CD4-positive, alpha-beta T cell treated with Interleukin-10 for 1 hour (primary cell): ENCODE data around the gene LAMA5.

Source experiments
- DNase-seq: peaks from one replicate; pipeline ENCODE4 v3.0.0-alpha.2; 2020

The LAMA5 gene

DNA sequence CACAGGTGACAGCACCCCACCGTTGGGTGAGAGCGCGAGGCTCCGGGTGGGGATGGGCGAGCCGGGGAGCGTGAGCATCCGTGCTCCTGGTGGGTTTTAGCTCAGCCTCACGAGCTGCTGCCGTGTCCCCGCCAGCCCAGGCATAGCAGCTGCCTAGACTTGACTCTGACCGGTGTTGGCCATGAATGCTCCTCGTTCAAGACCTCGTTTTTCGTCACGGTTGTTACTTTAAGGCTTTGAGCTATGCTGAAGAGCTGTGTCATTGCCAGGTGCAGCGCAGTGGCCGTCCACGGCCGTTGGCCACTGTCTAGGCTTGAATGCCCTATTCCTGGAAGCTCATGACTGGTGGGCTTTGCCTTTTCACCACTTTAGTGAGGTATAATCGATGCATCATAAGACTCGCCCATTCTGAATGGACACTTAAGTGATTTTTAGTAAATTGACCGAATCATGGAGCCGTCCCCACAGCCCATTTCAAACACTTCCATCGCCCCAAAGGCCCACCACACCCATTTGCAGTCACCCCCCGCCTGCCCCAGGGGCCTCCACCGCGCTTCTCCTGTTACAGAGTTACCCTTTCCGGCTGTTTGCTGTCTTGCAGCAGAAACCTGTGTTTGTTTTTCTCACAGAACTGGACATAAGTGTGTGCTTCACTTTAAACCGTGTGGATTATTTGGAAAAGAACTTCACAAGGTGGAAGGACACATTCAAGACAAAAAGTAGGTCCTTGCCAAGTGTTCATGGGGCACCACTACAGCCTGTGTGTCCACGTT is 85.8 kb downstream of the LAMA5 start:
- no peak for DNase-seq

DNA sequence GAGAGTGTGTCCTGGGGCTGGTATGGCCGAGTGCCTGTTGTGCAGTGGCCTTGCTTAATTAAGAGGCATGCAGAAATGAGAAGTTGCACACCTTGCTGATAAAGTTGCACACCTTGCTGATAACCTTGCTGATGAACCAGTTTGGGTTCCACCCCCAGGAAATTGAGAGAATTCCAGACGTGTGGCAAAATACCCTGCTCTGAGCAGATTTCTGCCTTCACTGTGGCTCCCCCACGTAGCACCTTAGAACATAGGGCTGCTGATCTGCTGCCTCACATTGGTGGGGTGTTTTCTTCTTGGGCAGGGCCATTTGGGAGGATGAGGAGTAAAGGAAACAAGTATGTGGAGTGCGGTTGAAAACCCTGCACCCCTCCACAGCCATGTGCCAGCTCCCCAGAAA is 86.8 kb downstream of the LAMA5 start:
- no peak for DNase-seq

DNA sequence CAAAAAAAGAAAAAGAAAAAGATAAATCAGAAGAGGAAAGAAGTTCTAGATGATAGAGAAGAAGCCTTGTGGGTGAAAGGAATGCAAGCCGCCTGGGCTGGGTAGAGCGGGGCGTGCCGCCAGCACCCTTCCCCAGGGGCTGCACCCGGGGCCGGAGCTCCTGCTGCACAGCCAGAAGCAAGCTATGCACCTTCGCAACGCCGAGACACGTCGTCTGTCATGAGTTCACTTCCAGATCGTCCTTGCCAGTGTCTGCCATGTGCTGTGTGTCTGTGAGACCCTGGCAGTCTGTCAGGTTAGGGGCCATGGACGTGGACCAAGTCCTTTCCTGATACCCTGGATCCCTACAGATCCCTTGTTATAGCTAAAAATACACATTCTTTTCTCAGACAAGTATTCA is 89.9 kb downstream of the LAMA5 start:
- DNase-seq, result no peak

DNA sequence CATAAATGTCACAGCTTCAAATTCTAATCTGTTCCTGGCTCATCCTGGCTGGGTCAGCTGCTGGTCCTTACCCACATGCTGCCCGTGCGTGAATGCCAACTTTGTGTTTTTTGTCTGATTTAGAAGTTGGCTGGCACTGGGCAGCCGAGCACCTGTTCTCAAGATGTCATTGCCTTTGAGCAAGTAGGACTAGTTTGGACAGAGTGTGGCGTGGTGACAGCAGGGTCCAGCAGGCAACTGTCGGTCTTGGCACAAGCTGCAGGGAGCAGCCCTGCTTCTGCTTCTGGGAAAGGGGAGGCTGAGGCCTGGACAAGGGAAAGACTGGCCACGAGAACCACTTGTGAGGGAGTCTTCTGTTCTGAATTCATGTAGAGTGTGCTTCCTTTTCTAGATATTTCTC is 90.7 kb downstream of the LAMA5 start:
- DNase-seq, result no peak

DNA sequence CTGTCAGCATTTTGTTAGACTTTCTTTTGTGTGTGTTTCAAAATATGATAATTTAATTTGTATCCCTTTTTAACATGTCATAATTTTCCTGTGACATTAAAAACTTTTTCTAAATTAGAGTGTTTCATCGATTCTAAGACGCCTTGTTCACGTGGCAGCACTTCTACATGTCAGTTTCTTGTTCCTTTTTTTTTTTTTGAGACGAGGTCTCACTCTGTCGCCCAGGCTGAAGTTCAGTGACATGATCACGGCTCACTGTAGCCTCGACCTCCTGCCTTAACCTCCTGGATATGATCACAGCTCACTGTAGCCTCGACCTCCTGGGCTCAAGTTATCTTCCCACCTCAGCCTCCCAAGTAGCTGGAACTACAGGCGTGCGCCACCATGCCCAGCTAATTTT is 91.9 kb downstream of the LAMA5 start:
- DNase-seq, result no peak

DNA sequence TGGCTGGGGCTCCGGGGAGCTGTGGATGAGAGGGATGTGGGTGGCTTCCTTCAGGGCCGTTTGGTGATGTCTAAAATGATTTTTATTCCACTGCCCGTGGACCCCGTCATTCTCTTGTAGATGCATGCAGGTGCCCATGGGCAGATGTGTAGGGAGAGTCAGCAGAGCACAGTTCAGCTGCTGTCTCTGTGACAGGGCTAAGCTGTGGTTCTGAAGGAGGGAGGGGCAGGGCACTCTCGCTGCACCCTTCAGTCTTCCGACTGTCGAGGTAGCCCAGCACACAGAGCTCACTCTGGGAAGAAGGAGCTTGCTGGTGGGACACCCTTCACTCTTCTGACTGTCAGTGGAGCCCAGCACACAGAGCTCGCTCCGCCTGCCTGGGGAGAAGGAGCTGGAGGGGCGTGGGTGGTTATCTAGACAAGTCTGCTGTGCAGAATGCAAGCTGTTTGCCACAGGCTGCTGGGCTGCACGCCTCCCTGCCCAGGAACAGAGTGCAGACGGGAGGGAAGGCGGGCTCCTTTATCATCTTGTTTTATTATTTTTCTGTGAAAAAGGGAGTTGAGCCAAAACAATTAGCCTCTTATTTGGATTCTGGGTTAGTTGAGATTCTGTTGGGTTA is 92.7 kb downstream of the LAMA5 start:
- DNase-seq, result no peak

DNA sequence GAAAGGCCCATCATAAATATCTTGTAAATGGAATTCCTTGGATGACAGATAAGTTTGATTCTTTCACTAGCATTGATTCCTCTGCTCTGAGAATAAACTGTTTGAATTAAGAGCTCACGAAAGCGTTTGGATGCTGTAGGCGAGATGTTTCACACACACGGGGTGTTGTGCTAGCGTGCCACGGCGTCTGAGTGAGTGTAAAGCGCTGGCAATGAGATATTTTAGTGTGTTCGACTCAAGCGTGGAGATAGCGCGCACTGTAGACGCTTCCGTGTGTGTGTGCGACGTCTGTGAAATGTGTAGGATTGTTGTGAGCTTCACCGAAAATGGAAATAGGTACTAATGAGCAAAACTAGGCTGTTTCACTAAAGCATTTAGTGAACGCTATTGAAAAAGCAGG is 93.7 kb downstream of the LAMA5 start:
- no peak for DNase-seq

DNA sequence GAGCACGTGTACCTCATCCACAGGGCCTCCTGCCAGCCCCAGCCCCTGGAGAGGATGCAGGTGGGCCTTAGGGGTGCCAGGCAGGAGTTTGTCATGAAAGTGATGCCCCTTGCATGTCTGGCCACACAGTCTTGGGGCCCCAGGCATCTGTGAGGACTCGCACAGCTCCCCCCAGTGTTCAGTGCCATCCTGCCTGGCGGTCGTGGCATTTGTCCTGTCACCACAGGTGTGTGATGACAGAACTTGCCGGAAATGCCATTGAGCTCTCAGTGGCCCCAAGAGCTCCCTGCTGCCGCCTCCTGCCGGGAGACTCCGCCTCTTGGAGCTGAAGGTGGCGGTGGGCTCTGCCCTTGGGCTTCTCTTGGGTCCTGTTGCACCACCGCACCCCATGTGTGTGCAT is 94.9 kb downstream of the LAMA5 start:
- DNase-seq, result no peak

DNA sequence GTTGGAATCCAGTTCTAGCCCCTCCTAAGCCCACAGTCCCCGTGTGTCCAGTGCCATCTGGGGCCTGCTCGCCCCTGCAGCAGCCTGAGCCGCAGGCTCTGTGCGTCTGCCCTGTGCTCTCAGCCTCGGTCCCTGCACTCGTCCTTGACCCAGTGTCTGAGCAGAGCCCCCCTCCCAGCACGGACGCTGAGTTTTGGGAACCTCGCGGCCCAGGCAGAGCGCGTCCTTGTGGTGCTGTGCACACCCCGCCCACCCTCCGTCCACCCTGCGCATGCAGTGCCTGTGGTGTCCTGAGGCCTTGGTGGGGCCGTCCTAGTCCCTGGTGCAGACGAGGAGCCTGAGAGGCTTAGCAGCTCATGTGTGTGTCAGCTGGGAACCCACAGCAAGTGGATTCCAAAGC is 97.2 kb downstream of the LAMA5 start:
- no peak for DNase-seq

DNA sequence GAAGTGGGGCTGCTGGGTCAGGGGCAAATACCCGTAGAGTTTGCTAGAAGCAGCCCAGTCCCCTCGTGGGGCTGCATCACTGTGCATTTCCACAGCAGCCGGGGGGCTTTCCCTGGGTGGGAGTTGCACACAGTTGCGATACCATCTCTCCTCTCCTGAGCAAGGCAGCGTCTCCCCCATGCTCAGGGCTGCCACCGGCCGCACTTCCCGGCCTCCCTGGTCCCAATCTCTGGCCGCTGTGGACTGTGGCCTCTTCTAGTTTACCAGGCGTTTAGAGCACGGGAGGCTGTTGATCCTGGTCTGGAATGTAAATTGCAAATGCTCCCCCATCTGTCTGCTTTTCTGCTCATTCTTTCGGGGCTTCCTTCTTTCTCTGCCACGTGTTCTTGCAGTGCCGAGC is 97.7 kb downstream of the LAMA5 start:
- DNase-seq, result no peak

DNA sequence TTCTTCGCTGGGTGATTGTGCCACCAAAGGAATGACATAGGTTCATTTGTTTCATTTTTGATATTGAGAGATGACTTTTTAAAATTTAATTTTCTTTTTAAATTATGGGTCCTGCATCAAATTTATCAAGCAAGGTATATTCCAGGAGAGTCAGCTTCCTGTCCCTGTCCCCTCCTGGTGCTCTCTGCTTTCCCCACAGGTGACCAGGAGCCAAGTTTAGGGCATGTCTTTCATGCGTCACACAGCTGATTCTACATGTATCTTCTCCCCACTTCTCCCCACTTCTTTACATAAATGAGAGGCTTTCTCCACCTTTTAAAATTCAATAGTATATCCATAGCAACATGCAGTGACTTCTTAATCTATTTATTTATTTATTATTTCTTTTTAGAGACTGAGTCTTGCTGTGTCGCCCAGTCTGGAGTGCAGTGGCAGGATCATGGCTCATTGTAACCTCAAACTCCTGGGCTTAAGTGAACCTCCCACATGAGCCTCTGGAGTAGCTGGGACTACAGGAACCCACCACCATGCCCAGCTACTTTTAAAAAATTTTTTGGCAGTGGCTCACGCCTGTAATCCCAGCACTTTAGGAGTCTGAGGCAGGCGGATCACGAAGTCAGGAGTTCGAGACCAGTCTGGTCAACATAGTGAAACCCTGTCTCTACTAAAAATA is 98.7 kb downstream of the LAMA5 start:
- no peak for DNase-seq

DNA sequence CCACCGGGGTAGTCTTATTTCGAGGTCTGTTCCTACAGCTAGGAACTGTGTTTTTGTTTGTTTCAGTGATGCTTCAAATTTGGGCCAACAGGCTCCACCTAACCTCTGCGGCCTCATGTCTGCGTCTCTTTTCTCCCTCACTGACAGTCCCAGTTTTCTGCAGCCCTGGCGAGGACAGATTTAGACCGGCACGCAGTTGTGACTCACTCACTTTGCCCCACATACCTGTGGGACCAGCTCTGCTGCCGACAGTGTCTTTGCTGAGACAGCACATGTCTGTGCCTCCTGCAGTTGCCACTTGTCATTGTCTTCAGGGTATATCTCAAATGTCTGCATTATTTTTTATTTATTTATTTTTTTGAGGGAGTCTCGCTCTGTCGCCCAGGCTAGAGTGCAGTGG is 99.6 kb downstream of the LAMA5 start:
- DNase-seq, result no peak

DNA sequence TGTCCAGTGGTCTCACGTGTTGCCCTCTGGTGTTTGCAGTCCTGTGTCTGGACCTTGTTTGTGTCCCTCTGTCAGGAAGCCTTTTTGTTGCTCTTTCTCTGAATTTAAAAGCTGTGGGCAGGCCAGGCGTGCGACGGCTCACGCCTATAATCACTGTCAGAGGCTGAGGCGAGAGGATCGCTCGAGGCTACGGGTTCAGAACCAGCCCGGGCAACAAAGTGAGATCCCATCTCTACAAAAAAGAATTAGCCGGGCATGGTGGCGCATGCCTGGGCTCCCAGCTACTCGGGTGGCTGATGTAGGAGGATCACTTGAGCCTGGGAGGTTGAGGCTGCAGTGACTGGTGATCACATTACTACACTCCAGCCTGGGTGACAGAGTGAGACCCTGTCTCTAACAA is 100.3 kb downstream of the LAMA5 start:
- no peak for DNase-seq

DNA sequence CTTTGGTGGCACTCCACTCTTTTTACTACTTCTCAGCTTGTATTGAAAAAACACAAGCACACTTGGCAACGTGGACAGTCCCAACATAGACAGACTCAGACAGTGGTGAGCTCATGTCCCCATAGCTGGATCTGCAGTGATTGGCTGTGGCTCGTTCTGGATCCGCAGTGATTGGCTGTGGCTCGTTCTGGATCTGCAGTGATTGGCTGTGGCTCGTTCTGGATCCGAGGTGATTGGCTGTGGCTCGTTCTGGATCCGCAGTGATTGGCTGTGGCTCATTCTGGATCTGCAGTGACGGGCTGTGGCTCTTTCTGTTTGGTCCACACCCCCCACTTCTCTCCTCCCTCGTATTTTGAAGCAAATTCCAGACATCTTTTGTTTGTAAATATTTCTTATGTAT is 100.8 kb downstream of the LAMA5 start:
- DNase-seq, result peak; percentile 14

DNA sequence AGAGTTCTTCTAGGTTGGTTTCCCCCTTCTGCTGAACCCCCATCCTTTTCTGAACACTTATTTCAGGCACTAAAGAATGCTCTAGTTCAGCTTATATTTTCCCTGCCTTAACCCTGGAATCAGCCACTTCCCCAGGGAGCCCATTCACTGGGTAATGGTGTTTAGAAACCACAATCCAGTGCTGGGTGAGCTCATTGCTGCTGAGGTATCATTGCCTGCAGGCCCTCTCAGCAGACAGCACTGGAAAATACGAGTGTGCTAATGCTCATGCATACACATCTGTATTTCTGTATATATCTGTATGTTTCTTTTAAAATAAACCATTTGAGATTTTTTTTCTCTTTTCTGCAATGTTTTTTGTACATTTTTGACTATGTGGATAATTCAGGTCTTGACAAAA is 101.7 kb downstream of the LAMA5 start:
- no peak for DNase-seq

DNA sequence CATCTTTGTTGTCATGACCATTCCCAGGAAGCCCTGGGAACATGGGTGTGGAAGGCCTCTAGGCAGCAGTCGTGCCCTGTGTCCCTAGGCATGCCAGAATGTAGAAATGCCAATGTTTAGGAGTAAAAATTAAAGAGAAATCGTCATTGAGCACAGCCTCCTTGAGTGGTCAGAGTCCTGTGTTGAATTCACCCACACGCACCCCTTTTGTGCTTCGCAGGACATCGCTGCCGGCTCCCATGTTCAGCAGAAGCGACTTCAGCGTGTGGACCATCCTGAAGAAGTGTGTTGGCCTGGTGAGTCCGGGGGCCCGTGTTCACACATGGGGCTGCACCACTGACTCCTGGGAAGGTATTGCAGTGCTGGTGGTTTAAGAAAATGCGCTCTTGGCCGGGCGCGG is 103.7 kb downstream of the LAMA5 start:
- no peak for DNase-seq

DNA sequence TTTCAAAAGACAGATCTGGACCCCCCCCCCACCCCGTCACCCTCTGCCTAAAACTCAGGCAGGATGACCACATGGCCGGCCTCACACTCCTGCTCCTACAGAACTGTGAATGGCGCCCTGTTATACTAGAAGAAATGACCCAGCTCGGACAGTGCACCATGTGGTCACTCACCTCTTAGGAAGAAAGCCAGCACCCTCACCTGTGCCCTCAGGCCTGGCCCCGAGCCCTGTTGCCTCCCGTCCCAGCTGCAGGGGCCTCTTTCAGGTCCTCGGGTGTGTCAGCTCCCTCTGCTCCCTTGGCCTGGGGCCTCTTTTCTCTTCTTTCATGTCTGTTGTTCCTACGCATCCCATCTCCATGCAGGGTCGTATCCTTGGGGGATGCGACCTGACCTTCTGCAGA is 105.0 kb downstream of the LAMA5 start:
- no peak for DNase-seq

DNA sequence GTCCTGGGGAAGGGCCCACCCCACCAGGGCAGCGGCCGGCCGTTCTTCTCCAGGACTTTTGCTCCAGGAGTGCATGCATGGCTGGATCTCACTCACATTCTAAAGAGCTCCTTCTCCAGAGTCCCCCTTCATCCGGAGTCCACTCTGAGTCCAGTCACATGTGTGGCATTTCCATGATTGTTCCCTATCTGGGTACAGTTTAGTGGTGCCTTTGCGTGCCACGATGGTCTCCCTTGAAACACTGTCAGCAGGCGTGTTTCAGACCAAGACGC is 107.9 kb downstream of the LAMA5 start:
- DNase-seq, result no peak
